H9 (cell line): ENCODE results near the gene F8. TPM values are rescaled to one million over a fixed set of nuclear protein-coding genes. Genes with fewer than 3 reads are reported as not detected.

ENCODE experiments used
- DNase-seq: peaks from one replicate; pipeline ENCODE4 v3.0.0-alpha.2; 2017
- H2AFZ ChIP-seq: one replicate; pipeline ENCODE4 v1.6.1; 2013; ENCODE audit warnings: mild to moderate bottlenecking, low read length, control low read depth, moderate library complexity
- H2AK5ac ChIP-seq: 2 replicates; pipeline ENCODE4 v1.6.1; 2013; ENCODE audit warnings: low read length, control low read depth, mixed read lengths; ENCODE audit not compliant: insufficient read length
- H2BK120ac ChIP-seq: one replicate; pipeline ENCODE4 v1.6.1; 2013; ENCODE audit warnings: low read depth, mild to moderate bottlenecking, low read length, control low read depth, inconsistent platforms; ENCODE audit not compliant: poor library complexity, severe bottlenecking
- H2BK12ac ChIP-seq: 2 replicates; pipeline ENCODE4 v1.6.1; 2013; ENCODE audit warnings: low read length, control low read depth, mixed read lengths, low read depth; ENCODE audit not compliant: insufficient read length
- H2BK15ac ChIP-seq: 2 replicates; pipeline ENCODE4 v1.6.1; 2013; ENCODE audit warnings: low read depth, low read length, control low read depth
- H2BK20ac ChIP-seq: one replicate; pipeline ENCODE4 v1.6.1; 2013; ENCODE audit warnings: low read depth, mild to moderate bottlenecking, low read length, control low read depth, inconsistent platforms; ENCODE audit not compliant: poor library complexity, severe bottlenecking
- H2BK5ac ChIP-seq: 2 replicates; pipeline ENCODE4 v1.6.1; 2013; ENCODE audit warnings: low read length, control low read depth, mixed read lengths; ENCODE audit not compliant: insufficient read length
- H3K14ac ChIP-seq: 2 replicates; pipeline ENCODE4 v1.6.1; 2013; ENCODE audit warnings: low read length, control low read depth; ENCODE audit not compliant: insufficient read depth
- H3K18ac ChIP-seq: 2 replicates; pipeline ENCODE4 v1.6.1; 2013; ENCODE audit warnings: low read depth, mild to moderate bottlenecking, mixed read lengths, low read length, control low read depth; ENCODE audit not compliant: insufficient read length
- H3K23ac ChIP-seq: 2 replicates; pipeline ENCODE4 v1.6.1; 2013; ENCODE audit warnings: low read length, control low read depth, mixed read lengths, low read depth; ENCODE audit not compliant: insufficient read length
- H3K23me2 ChIP-seq: 2 replicates; pipeline ENCODE4 v1.6.1; 2013; ENCODE audit warnings: low read depth, mild to moderate bottlenecking, mixed read lengths, low read length, control low read depth; ENCODE audit not compliant: insufficient read length, poor library complexity, severe bottlenecking
- H3K27ac ChIP-seq: 2 replicates; pipeline ENCODE4 v1.5.1; 2013; ENCODE audit warnings: low read length, control low read depth, mixed read lengths, low read depth; ENCODE audit not compliant: insufficient read length
- H3K27me3 ChIP-seq: 2 replicates; pipeline ENCODE4 v1.6.1; 2013; ENCODE audit warnings: low read length, control low read depth, inconsistent platforms; ENCODE audit not compliant: insufficient read depth
- H3K4ac ChIP-seq: 2 replicates; pipeline ENCODE4 v1.6.1; 2013; ENCODE audit warnings: low read depth, mild to moderate bottlenecking, control low read depth, inconsistent platforms, low read length, moderate library complexity
- H3K4me1 ChIP-seq: 2 replicates; pipeline ENCODE4 v1.6.1; 2013; ENCODE audit warnings: low read length, control low read depth, inconsistent platforms; ENCODE audit not compliant: insufficient read depth
- H3K4me2 ChIP-seq: 2 replicates; pipeline ENCODE4 v1.6.1; 2013; ENCODE audit warnings: low read length, control low read depth, mixed read lengths; ENCODE audit not compliant: insufficient read length, insufficient read depth
- H3K56ac ChIP-seq: 2 replicates; pipeline ENCODE4 v1.6.1; 2013; ENCODE audit warnings: low read depth, mild to moderate bottlenecking, mixed read lengths, low read length, control low read depth; ENCODE audit not compliant: insufficient read length
- H3K79me1 ChIP-seq: 2 replicates; pipeline ENCODE4 v1.6.1; 2013; ENCODE audit warnings: low read depth, mild to moderate bottlenecking, moderate library complexity, low read length, control low read depth, inconsistent platforms; ENCODE audit not compliant: insufficient read depth, poor library complexity, severe bottlenecking
- H3K79me2 ChIP-seq: 2 replicates; pipeline ENCODE4 v1.6.1; 2013; ENCODE audit warnings: low read length, control low read depth, inconsistent platforms; ENCODE audit not compliant: insufficient read depth
- H3K9ac ChIP-seq: 2 replicates; pipeline ENCODE4 v1.6.1; 2013; ENCODE audit warnings: low read length, control low read depth, mixed read lengths; ENCODE audit not compliant: insufficient read length; ENCODE audit errors: extremely low read depth
- H3K9me3 ChIP-seq: one replicate; pipeline ENCODE4 v1.6.1; 2013; ENCODE audit warnings: low read depth, low read length, inconsistent platforms; ENCODE audit not compliant: control insufficient read depth
- H3T11ph ChIP-seq: one replicate; pipeline ENCODE4 v1.6.1; 2013; ENCODE audit warnings: mild to moderate bottlenecking, low read length, control low read depth, inconsistent platforms
- H4K20me1 ChIP-seq: one replicate; pipeline ENCODE4 v1.6.1; 2013; ENCODE audit not compliant: control insufficient read depth, insufficient read length, insufficient read depth
- H4K5ac ChIP-seq: 2 replicates; pipeline ENCODE4 v1.6.1; 2013; ENCODE audit warnings: low read depth, mild to moderate bottlenecking, mixed read lengths, low read length, control low read depth; ENCODE audit not compliant: insufficient read length
- H4K8ac ChIP-seq: replicated peaks from 2 replicates; pipeline ENCODE4 v1.6.1; 2013; ENCODE audit warnings: low read length, control low read depth, mixed read lengths, low read depth; ENCODE audit not compliant: insufficient read length
- H4K91ac ChIP-seq: 2 replicates; pipeline ENCODE4 v1.6.1; 2013; ENCODE audit warnings: low read depth, mild to moderate bottlenecking, moderate library complexity, mixed read lengths, low read length, control low read depth; ENCODE audit not compliant: insufficient read length
- H3K27ac Mint-ChIP-seq, 3 experiments: 2 replicates in 2 of 3; 3 replicates in 1 of 3; pipeline ENCODE4 v1.8.0; 2020 to 2021; ENCODE audit warnings: mixed read lengths in 3 of 3, mild to moderate bottlenecking in 1 of 3, moderate library complexity in 1 of 3
- H3K27me3 Mint-ChIP-seq: 2 replicates; pipeline ENCODE4 v1.8.0; 2021; ENCODE audit warnings: low read depth, mild to moderate bottlenecking, moderate library complexity, mixed read lengths
- H3K36me3 Mint-ChIP-seq, 3 experiments: 2 replicates in 2 of 3; 3 replicates in 1 of 3; pipeline ENCODE4 v1.8.0; 2020 to 2021; ENCODE audit warnings: low read depth in 3 of 3, mixed read lengths in 3 of 3; ENCODE audit not compliant: insufficient read depth in 1 of 3
- H3K4me1 Mint-ChIP-seq, 2 experiments: 2 replicates each; pipeline ENCODE4 v1.8.0; 2020; ENCODE audit warnings: mixed read lengths in 2 of 2
- H3K4me3 Mint-ChIP-seq, 2 experiments: 2 replicates in 1 of 2; 3 replicates in 1 of 2; pipeline ENCODE4 v1.8.0; 2020 to 2021; ENCODE audit warnings: mild to moderate bottlenecking in 2 of 2, mixed read lengths in 2 of 2, moderate library complexity in 1 of 2
- H3K9me3 Mint-ChIP-seq, 2 experiments: 2 replicates in 1 of 2; 3 replicates in 1 of 2; pipeline ENCODE4 v1.8.0; 2020; ENCODE audit warnings: mild to moderate bottlenecking in 2 of 2, mixed read lengths in 2 of 2, moderate library complexity in 1 of 2
- whole genome bisulfite sequencing: extraction: QIAGEN DNeasy Blood & Tissue Kit; methylation state at CpG from one replicate; pipeline ENCODE4 v1.1.7; 2013; ENCODE audit warnings: missing lambda C conversion rate, low lambda C conversion rate, mixed read lengths; ENCODE audit not compliant: insufficient read length; ENCODE audit errors: extremely low coverage; 5-methylcytosine and 5-hydroxymethylcytosine counted together
- total RNA-seq: library from RNA; stranded (reverse); gene quantifications from 2 replicates; pipeline ENCODE4 v1.2.1, GENCODE V29; 2021
- TF ChIP-seq, protein P1 (sequence below): fragments of 200-600 bp; sonication (generic); conservative IDR thresholded peaks from 3 replicates; pipeline ENCODE4 v1.8.0; 2021; ENCODE audit warnings: antibody characterized with exemption, mild to moderate bottlenecking

F8 gene
- total RNA-seq, 1 experiment from 2014 or later: 3.1 TPM

DNA sequence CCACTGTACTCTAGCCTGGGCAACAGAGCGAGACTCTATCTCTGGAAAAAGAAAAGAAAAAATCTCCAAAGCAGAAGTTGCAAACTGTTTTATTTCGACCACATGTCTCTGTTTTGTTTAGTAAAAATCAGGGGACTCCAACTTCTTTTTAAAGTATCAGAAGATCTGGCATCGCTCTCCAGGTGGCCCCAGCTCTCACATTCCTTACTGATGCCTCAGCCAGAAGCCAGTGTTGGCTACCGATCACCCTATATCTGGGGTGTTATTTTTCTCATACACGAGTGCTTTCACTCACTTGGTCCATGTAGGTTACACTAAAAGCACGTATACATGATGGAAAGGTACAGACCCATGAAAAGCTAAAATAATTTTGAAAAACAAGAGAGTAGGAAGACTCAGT lies 225.5 kb downstream of the F8 start:
- no CpG with 5 or more reads among the region's 6 CpGs for WGBS
- no peak overlapping the region for H2BK120ac ChIP-seq
- no peak overlapping the region for H2BK20ac ChIP-seq
- no peak overlapping the region for H4K5ac ChIP-seq
- Mint-ChIP-seq H3K4me3 (no peak overlapping the region), H3K4me1 (peaks cover 15 to 20% of the 10 kb centered on the region in 2 experiments), H3K27me3 (peaks cover 7% of the 10 kb centered on the region), H3K36me3 (peaks cover 0 to 6% (median 1%) of the 10 kb centered on the region in 3 experiments; a peak in 5 of 7 replicates), H3K27ac (no peak overlapping the region), H3K9me3 (peaks cover 70 to 72% of the 10 kb centered on the region in 2 experiments)
- H3K79me1 ChIP-seq: no peaks in the 10 kb centered on the region
- no peaks in the 10 kb centered on the region for H4K20me1 ChIP-seq
- no peak overlapping the region for H2BK15ac ChIP-seq
- H3T11ph ChIP-seq: no peak overlapping the region
- H3K4me2 ChIP-seq: no peak overlapping the region
- TF ChIP-seq, protein P1, sequence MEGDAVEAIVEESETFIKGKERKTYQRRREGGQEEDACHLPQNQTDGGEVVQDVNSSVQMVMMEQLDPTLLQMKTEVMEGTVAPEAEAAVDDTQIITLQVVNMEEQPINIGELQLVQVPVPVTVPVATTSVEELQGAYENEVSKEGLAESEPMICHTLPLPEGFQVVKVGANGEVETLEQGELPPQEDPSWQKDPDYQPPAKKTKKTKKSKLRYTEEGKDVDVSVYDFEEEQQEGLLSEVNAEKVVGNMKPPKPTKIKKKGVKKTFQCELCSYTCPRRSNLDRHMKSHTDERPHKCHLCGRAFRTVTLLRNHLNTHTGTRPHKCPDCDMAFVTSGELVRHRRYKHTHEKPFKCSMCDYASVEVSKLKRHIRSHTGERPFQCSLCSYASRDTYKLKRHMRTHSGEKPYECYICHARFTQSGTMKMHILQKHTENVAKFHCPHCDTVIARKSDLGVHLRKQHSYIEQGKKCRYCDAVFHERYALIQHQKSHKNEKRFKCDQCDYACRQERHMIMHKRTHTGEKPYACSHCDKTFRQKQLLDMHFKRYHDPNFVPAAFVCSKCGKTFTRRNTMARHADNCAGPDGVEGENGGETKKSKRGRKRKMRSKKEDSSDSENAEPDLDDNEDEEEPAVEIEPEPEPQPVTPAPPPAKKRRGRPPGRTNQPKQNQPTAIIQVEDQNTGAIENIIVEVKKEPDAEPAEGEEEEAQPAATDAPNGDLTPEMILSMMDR: no peak
- no peak overlapping the region for H2BK5ac ChIP-seq
- H3K56ac ChIP-seq: no peak overlapping the region
- no peak overlapping the region for H3K4ac ChIP-seq
- no peak overlapping the region for H4K91ac ChIP-seq
- no peaks in the 10 kb centered on the region; the same call in 1 of the 2 replicates for H3K4me1 ChIP-seq
- H2AFZ ChIP-seq: no peak overlapping the region
- no peak overlapping the region for H2AK5ac ChIP-seq
- H3K23me2 ChIP-seq: peaks cover 2% of the 10 kb centered on the region
- H2BK12ac ChIP-seq: no peak overlapping the region
- DNase-seq: no peak
- H3K9me3 ChIP-seq: peaks cover 42% of the 10 kb centered on the region
- H3K18ac ChIP-seq: no peak overlapping the region
- no peak overlapping the region for H3K27ac ChIP-seq
- H3K9ac ChIP-seq: no peak overlapping the region
- no peak overlapping the region for H3K14ac ChIP-seq
- H3K23ac ChIP-seq: no peak overlapping the region
- no peak overlapping the region for H4K8ac ChIP-seq
- H3K27me3 ChIP-seq: 0 out of 2 replicates have a peak, but pooled peaks cover 2% of the 10 kb centered on the region
- no peaks in the 10 kb centered on the region; the same call in 1 of the 2 replicates for H3K79me2 ChIP-seq
